GM12874 (cell line): ENCODE data around the gene RAD52.
A peak's percentile ranks its signal among the peaks of the same experiment; 100 is the strongest.

Experiments used
- CTCF ChIP-seq: IDR thresholded peaks from 2 replicates; pipeline ENCODE4 v1.5.1; 2011; ENCODE audit warnings: low read depth, mild to moderate bottlenecking, control low read depth, low read length, moderate library complexity; ENCODE audit not compliant: insufficient read depth

Gene RAD52

GRCh38 chr12:949453-950191 lies at the start of gene RAD52:
Gene RAD52, minus strand, starts transcription at chr12:949694. Its CDS starts 16,636 bp downstream, at chr12:933058.
- TF ChIP-seq CTCF, result peak; percentile 93

DNA sequence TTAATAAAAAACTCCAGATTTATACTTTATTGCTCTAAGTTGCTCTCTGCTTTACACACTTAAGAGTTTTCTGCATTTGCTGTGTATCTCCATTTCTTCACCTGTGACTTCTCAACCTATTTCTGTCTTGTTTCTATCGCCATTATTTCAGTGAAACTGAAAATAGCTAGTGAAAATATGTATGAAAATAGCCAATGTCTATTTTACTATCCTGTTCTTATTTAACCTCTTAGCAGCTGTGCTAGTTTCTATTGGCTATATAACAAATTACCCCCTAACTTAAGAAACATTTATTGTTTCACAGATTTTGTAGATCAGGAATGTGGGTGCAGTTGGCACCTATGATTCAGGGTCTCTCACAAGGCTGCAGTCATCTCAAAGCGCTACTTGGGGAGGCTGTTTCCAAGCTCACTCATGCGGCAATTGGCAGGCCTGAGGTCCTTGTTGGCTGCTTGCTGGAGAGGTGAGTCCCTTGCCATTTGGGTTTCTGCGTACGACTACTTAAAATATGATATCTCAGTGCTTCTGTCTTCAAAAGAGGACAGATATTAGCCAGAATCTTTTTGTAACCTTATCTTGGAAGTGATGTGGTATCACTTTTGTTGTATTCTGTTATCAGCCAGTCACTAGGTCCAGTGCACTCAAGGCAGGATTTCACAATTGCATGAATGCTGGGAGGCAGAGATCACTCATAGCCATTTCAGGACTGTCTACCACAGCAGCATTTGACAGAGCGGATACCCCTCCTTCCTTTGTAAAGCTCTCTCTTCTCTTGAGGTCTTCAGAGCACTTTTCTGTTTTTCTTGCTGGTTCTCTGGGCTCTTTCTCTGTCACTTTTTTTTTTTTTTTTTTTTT lies 48.8 kb upstream of the RAD52 start:
- TF ChIP-seq CTCF, result no peak

GRCh38 chr12:997505-997904 lies 48.0 kb upstream of the RAD52 start:
- TF ChIP-seq CTCF, result no peak

DNA sequence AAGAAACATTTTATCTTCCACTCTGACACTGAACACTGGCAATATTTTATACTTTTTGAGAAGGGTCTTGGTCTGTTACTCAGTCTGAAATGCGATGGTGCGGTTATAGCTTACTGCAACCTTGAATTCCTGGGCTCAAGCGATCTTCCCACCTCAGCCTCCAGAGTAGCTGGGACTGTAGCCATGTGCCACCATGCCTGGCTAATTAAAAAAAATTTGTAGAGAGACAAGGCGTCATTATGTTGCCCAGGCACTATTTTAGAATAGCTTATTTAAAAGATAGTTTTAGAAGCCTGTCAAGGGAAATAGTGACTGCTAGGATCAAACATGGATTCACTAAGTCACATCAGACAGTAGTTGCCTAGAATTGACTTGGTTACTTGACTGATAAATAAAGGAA lies 47.4 kb upstream of the RAD52 start:
- no peak for TF ChIP-seq CTCF

GRCh38 chr12:992647-993046 lies 43.2 kb upstream of the RAD52 start:
- no peak for TF ChIP-seq CTCF

GRCh38 chr12:991350-992333 lies 42.1 kb upstream of the RAD52 start:
- no peak for TF ChIP-seq CTCF
